Loucy (cell line): ENCODE measurements around the gene CACNA2D4.

ENCODE experiments used
- CTCF ChIP-seq: fragments of 200-600 bp; sonication (generic); conservative IDR thresholded peaks from 2 replicates; pipeline ENCODE4 v1.5.1; 2014; ENCODE audit warnings: mild to moderate bottlenecking, antibody characterized with exemption, low read length
- EZH2phosphoT487 ChIP-seq: fragments of 200-600 bp; IDR thresholded peaks from 2 replicates; pipeline ENCODE4 v1.6.1; 2018; ENCODE audit warnings: antibody characterized with exemption, mild to moderate bottlenecking, moderate library complexity, borderline replicate concordance

- TF ChIP-seq CTCF (no peak), EZH2phosphoT487 (no peak)
Observed at GRCh38 chr12:1864867-1865266, 53.6 kb downstream of the CACNA2D4 start.
